IMR-90 (cell line): ENCODE data around the gene RAB11B. TPM values are rescaled to one million over a fixed set of nuclear protein-coding genes. Genes with fewer than 3 reads are reported as not detected.

Experiments
- MAFK ChIP-seq: IDR thresholded peaks from 2 replicates; pipeline ENCODE4 v1.6.1; 2012; ENCODE audit warnings: low read depth, low read length, improper control_type of control experiment
- USF2 ChIP-seq: fragments of 150-350 bp; IDR thresholded peaks from 2 replicates; pipeline ENCODE4 v1.6.1; 2017; ENCODE audit warnings: mild to moderate bottlenecking, antibody characterized with exemption, low read length, low read depth
- polyA plus RNA-seq, 3 experiments: library from polyadenylated mRNA; depleted of rRNA; stranded (reverse); fragments of >200 nt; gene quantifications; 2 replicates each; pipeline ENCODE4 v1.2.3, GENCODE V29; 2012; ENCODE audit warnings: low replicate concordance in 1 of 3
- total RNA-seq: library from RNA; depleted of rRNA; stranded (reverse); fragments of >200 nt; gene quantifications from 2 replicates; pipeline ENCODE4 v1.2.3, GENCODE V29; 2012

The RAB11B gene
- total and polyA plus RNA-seq, 2 of the 4 experiments (the other 2 are of a cell fraction), result 8.2 to 117 TPM

GRCh38 chr19:8361921-8362793 lies 28.0 kb upstream of the RAB11B start (continued):
- TF ChIP-seq USF2 (no peak; the same call in 1 of the 2 replicates), MAFK (peak; percentile 62; the same call in 1 of the 2 replicates)
